Measurements from ENCODE around the gene FKBP7. TPM values are rescaled to one million over a fixed set of nuclear protein-coding genes. Genes with fewer than 3 reads are reported as not detected.
A peak's percentile ranks its signal among the peaks of the same experiment; 100 is the strongest.

The FKBP7 gene
- total and polyA plus RNA-seq, 2 of the 13 experiments (the other 11 are each of a cell fraction or from before 2014, with no cell fraction given), result 12.4 to 14.8 TPM

- peak; percentile 50; the same call in 1 of the 2 replicates for TF ChIP-seq ZNF281 (CRISPR knock-in tag; IDR thresholded peaks at IDR 0.05; ENCODE audit: borderline replicate concordance)
- TF ChIP-seq, protein P1, sequence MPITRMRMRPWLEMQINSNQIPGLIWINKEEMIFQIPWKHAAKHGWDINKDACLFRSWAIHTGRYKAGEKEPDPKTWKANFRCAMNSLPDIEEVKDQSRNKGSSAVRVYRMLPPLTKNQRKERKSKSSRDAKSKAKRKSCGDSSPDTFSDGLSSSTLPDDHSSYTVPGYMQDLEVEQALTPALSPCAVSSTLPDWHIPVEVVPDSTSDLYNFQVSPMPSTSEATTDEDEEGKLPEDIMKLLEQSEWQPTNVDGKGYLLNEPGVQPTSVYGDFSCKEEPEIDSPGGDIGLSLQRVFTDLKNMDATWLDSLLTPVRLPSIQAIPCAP (CRISPR knock-in tag; IDR thresholded peaks at IDR 0.05; ENCODE audit: low read depth), result 0 out of 2 replicates have a peak, but pooled peaks have one; percentile 64
- TF ChIP-seq ZBTB34 (CRISPR knock-in tag; IDR thresholded peaks at IDR 0.05), result 0 out of 2 replicates have a peak, but pooled peaks have one; percentile 31
- TF ChIP-seq ZNF615 (CRISPR knock-in tag; IDR thresholded peaks at IDR 0.05; ENCODE audit: borderline replicate concordance), result no peak
- TF ChIP-seq ZBTB40 (IDR thresholded peaks at IDR 0.05), result no peak
- no peak for TF ChIP-seq ZBTB40 (CRISPR knock-in tag; IDR thresholded peaks at IDR 0.05)
- TF ChIP-seq ZNF160 (CRISPR knock-in tag; IDR thresholded peaks at IDR 0.05), result no peak
- TF ChIP-seq BHLHE40 (IDR thresholded peaks at IDR 0.05; ENCODE audit: low read length), result no peak
- TF ChIP-seq PBX3 (CRISPR knock-in tag; IDR thresholded peaks at IDR 0.05; ENCODE audit: borderline replicate concordance), result peak; percentile 51; the same call in 1 of the 2 replicates
- peak; percentile 69; the same call in 1 of the 2 replicates for TF ChIP-seq ISL2 (CRISPR knock-in tag; IDR thresholded peaks at IDR 0.05)
- TF ChIP-seq HOXD1 (CRISPR knock-in tag; IDR thresholded peaks at IDR 0.05), result no peak
- TF ChIP-seq ZNF577 (CRISPR knock-in tag; IDR thresholded peaks at IDR 0.05; ENCODE audit: borderline replicate concordance, low read depth), result no peak
Measured at GRCh38 chr2:178478439-178479274, at the start of gene FKBP7 (continued).
